K562 (cell line): ENCODE data around the gene PRM3. TPM values are rescaled to one million over a fixed set of nuclear protein-coding genes. Genes with fewer than 3 reads are reported as not detected.

ENCODE experiments used
- CHD7 ChIP-seq: fragments of 200-600 bp; sonication (generic); IDR thresholded peaks from one replicate; pipeline ENCODE4 v1.6.1; 2012; ENCODE audit warnings: mild to moderate bottlenecking, low read depth, low read length, inconsistent platforms
- CTCFL ChIP-seq: IDR thresholded peaks from 2 replicates; pipeline ENCODE4 v1.6.1; 2011; ENCODE audit warnings: borderline replicate concordance, low read depth, mild to moderate bottlenecking, moderate library complexity, low read length; ENCODE audit not compliant: insufficient read depth, poor library complexity, severe bottlenecking
- E4F1 ChIP-seq: fragments of 250-450 bp; sonication (Bioruptor Pico); IDR thresholded peaks from 2 replicates; pipeline ENCODE4 v1.5.0; 2021; ENCODE audit warnings: mild to moderate bottlenecking, borderline replicate concordance
- SNRNP70 ChIP-seq: fragments of 200-400 bp; formaldehyde crosslinking; optimal IDR thresholded peaks from 2 replicates; pipeline ENCODE3; 2017; ENCODE audit warnings: low read depth, low read length
- TFE3 ChIP-seq: fragments of 450-650 bp; formaldehyde crosslinking; IDR thresholded peaks from 2 replicates; pipeline ENCODE4 v1.4.0; 2020; ENCODE audit warnings: mild to moderate bottlenecking, mixed read lengths
- ZNF764 ChIP-seq: fragments of 250-450 bp; sonication (Bioruptor Pico); IDR thresholded peaks from 2 replicates; pipeline ENCODE4 v1.4.0; 2020; ENCODE audit warnings: low read depth, mild to moderate bottlenecking, moderate library complexity
- ZSCAN29 ChIP-seq: fragments of 450-650 bp; IDR thresholded peaks from 2 replicates; pipeline ENCODE4 v1.6.1; 2017
- polyA plus RNA-seq, 8 experiments: library from polyadenylated mRNA; depleted of rRNA in 4 of 8; stranded (reverse) in 5 of 8; unstranded in 3 of 8; fragments of >200 nt; fragmentation: Nextera tagmentation in 2 of 8; fragmentation: Illumina TruSeq in 1 of 8; extraction: Ambion mirVana in 2 of 8; extraction: Trizol in 1 of 8; gene quantifications; 2 replicates each; pipeline versions ENCODE4 v1.2.1 to v1.2.3, GENCODE V29; 2011 to 2014; ENCODE audit warnings: inconsistent platforms in 1 of 8, missing spikeins in 1 of 8
- total RNA-seq, 7 experiments: library from RNA; depleted of rRNA in 6 of 7; stranded (reverse); fragments of >200 nt in 6 of 7; fragmentation: Illumina TruSeq in 2 of 7; extraction: Trizol in 2 of 7; gene quantifications; 2 replicates each; pipeline versions ENCODE4 v1.2.1 to v1.2.3, GENCODE V29; 2011 to 2021; ENCODE audit warnings: low replicate concordance in 1 of 7

PRM3 gene
- total and polyA plus RNA-seq, 9 of the 15 experiments (the other 6 are each of a cell fraction or from before 2014, with no cell fraction given), result not detected

GRCh38 chr16:11255737-11256660 lies 17.4 kb downstream of the PRM3 start, which contains the start of gene SOCS1 (continued):
- TF ChIP-seq CHD7 (no peak), ZSCAN29 (no peak), TFE3 (CRISPR knock-in tag) (no peak), ZNF764 (CRISPR knock-in tag) (peak; percentile 74; the same call in 1 of the 2 replicates), CTCFL (peak; percentile 45), SNRNP70 (no peak), E4F1 (CRISPR knock-in tag) (no peak)
